NT2/D1 (cell line): ENCODE results near the gene SYF2.
A peak's percentile ranks its signal among the peaks of the same experiment; 100 is the strongest.
"Not testable (repeated sequence)": the region's sequence is repeated elsewhere in the genome, so short reads cannot be mapped to it uniquely, and the experiment has no call there.

Experiments used
- DNase-seq: peaks from one replicate; pipeline ENCODE4 v3.0.0-alpha.2; 2011; ENCODE audit warnings: low read depth, low spot score
- H3K27me3 ChIP-seq: 2 replicates; pipeline ENCODE4 v1.6.0; 2011; ENCODE audit warnings: mild to moderate bottlenecking; ENCODE audit not compliant: insufficient read length, insufficient read depth
- H3K36me3 ChIP-seq: 2 replicates; pipeline ENCODE4 v1.6.1; 2011; ENCODE audit warnings: mild to moderate bottlenecking, low read length, mixed read lengths; ENCODE audit not compliant: insufficient read depth, insufficient read length
- H3K4me1 ChIP-seq: 2 replicates; pipeline ENCODE4 v1.5.1; 2011; ENCODE audit not compliant: insufficient read depth, insufficient read length
- H3K4me3 ChIP-seq: 2 replicates; pipeline ENCODE4 v1.5.1; 2011; ENCODE audit warnings: low read depth; ENCODE audit not compliant: insufficient read length
- H3K9ac ChIP-seq: 2 replicates; pipeline ENCODE4 v1.6.0; 2011; ENCODE audit warnings: low read depth; ENCODE audit not compliant: insufficient read length
- H3K9me3 ChIP-seq: 2 replicates; pipeline ENCODE4 v1.5.1; 2011; ENCODE audit warnings: mild to moderate bottlenecking, low read length; ENCODE audit not compliant: insufficient read depth
- SUZ12 ChIP-seq: IDR thresholded peaks from 2 replicates; pipeline ENCODE4 v1.6.1; 2011; ENCODE audit not compliant: insufficient read length, insufficient read depth; ENCODE audit errors: extremely low read depth
- YY1 ChIP-seq: IDR thresholded peaks from 2 replicates; pipeline ENCODE4 v1.6.1; 2011; ENCODE audit not compliant: insufficient read length, insufficient read depth
- ZNF274 ChIP-seq: IDR thresholded peaks from 2 replicates; pipeline ENCODE4 v1.6.1; 2011; ENCODE audit warnings: mild to moderate bottlenecking, low read depth, low read length

SYF2 gene

DNA sequence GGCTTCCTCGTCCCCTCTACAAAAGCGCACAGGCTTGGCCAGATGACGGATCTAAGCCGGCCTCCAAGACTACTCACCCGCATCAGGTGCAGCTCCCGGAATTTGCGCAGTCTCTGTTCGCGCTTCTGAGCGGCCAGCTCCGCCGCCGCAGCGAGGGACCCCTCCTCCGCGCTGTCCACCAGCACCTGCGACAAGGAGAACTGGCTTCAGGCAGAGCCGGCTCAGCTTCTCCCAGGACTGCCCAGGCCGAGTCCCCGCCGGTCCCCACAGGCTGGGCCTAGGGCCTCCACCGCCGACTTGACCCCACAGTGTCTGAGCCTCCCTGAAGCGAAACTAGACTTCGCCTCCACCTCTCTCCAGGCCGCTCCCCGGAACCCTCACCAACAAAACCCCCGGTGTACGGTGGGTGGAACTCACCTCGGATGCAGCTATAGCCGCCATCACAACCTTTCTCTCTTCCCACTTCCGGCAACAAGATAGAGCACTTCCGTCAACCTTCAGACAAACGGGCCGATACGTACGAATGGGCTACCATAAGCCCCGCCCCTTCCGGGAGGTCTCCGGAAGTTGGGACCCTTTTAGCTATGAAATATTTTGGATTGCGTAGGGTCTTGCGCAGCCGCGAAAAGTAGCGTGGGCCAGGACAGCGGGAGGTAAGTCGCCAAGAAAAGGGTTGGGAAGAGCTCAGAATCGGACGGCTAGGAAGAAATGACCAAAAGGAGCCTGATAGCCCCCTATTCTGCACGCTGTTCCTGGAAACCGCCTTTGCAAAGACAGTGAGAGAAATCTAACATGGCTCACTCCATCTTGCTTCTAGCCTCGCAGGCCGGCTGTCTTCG lies at the start of gene SYF2:
SYF2 (minus strand) TSS at position 476 of the 839 bp plus-strand sequence; CDS start at position 441, 35 bp downstream.
- Histone ChIP-seq H3K27me3 (no peaks in the 10 kb centered on the region), H3K9me3 (no peaks in the 10 kb centered on the region), H3K36me3 (peaks cover 69% of the 10 kb centered on the region), H3K9ac (peak within 1 kb of the TSS; percentile 99), H3K4me1 (peaks cover 3% of the 10 kb centered on the region), H3K4me3 (peak within 1 kb of the TSS; percentile 97)
- no peak for TF ChIP-seq ZNF274
- TF ChIP-seq YY1: peak; percentile 71
- TF ChIP-seq SUZ12: no peak
- DNase-seq: peak; percentile 96

DNA sequence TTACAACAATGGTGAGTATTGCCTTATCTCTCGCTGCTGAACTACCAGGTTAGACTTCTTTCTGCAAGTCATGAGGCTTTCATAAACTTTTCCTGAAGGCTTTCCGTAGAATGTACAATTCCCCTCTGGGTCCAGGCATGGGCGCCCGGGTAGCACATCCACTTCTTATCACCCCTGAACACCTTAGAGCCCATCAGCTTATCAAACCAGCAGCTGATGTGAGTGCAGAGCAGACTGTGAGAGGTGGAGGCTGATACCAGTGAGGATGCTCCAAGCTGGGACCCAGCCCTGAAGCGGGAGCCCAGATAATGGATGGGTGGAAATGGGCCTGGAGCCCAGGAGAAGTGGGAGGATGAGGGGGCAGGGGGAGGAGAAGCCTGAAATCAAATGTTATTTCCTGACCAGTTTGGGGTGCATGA lies 47.4 kb upstream of the SYF2 start:
- H3K4me1 ChIP-seq, H3K9me3 ChIP-seq, H3K4me3 ChIP-seq, DNase-seq, H3K36me3 ChIP-seq, H3K9ac ChIP-seq, H3K27me3 ChIP-seq: not testable (repeated sequence)

DNA sequence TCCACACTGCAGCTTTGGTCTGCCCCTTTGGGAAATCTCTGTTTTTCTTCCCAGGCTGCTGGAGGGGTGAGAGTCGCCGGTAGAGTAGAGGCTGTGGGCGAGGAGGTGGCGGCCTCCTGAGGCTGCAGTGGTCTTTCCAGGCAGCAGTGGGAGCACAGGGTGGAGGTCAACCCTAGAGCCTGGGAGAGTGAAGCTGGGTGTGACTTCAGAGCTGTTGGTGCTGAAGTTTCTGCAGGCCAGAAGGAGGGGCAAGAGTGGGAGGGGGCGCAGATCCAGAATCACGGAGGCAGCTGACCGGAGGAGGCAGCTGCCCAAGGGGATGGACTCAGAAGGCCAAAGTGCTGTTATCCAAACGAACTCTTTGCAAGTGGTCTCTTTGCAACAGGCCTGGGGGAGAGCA lies 46.5 kb upstream of the SYF2 start:
- not testable (repeated sequence) for DNase-seq, H3K9me3 ChIP-seq, H3K27me3 ChIP-seq, H3K36me3 ChIP-seq, H3K9ac ChIP-seq, H3K4me3 ChIP-seq, H3K4me1 ChIP-seq

DNA sequence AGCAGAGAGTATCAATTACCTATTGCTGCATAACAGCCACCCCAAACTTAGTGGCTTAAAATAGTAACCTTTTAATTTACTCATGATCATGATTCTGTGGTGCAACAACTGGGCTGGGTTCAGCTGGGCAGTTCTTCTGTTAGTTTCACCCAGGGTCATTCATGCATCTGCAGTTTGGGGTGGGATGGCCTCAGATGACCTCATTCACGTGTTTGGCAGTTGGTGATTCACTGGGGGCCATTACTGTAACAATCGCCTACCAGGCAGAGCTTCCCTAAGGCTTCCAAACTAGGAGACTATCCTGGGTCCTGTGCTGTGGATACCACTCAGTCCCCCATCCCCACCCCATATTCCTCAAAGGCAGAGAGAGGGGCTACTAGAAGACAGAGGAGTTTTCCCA lies 46.1 kb upstream of the SYF2 start:
- H3K9ac ChIP-seq, H3K9me3 ChIP-seq, H3K36me3 ChIP-seq, H3K4me3 ChIP-seq, H3K27me3 ChIP-seq, H3K4me1 ChIP-seq, DNase-seq: not testable (repeated sequence)

DNA sequence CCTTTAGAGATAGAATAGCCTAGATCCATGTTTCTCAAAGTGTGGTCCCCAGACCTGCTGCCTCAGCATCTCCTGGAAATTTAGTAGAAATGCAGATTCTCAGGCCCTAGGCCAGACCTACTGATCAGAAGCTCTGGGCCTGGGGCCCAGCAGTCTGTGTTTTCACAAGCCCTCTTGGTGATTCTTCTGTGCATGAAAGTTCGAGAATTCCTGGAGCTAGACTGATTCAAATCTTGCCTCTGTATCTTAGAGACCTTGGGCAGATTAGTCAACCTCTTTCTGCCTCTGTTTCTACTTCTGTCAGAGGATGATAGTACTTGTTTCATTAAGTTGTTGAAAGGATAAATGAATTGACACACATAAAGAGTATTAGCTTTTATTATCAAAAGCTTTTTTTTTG lies 45.0 kb upstream of the SYF2 start:
- H3K9ac ChIP-seq, H3K36me3 ChIP-seq, H3K4me1 ChIP-seq, H3K4me3 ChIP-seq, DNase-seq, H3K27me3 ChIP-seq, H3K9me3 ChIP-seq: not testable (repeated sequence)

DNA sequence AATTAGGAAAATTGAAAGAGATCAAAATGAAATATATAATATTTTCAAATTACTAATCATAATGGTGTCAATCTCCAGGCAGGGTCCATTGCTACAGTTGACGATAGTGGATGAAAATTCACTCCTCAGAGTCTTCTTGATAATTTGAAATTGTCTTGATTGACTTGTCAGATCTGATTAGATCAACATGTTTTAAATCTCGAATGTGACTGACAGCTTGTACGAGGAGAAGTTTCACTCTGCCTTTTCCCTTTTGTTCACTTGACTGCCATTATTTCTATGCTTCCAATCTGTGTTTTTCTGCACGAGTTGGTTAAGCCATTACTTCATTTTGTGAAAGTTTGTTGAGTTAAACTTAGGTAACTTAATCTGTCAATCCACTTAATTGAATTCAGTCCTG lies 43.3 kb upstream of the SYF2 start:
- H3K9ac ChIP-seq, H3K9me3 ChIP-seq, DNase-seq, H3K4me1 ChIP-seq, H3K27me3 ChIP-seq, H3K36me3 ChIP-seq, H3K4me3 ChIP-seq: not testable (repeated sequence)

DNA sequence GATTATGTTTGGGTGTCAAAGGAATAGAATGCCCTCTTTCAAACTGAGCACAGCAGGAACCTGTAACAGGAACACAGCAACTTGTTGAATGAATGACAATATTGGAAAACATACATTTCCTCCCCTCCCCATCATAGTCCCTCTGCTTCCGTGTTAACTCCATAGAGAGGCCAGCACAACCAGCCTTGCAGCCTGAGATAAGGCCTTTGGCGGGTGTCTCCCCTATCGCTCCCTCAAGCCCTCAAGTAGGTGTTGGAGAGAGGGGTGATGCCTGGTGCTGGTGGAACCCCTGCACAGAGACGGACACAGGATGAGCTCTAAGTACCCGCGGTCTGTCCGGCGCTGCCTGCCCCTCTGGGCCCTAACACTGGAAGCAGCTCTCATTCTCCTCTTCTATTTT lies 39.9 kb upstream of the SYF2 start, which contains the start of gene RHD:
RHD (plus strand) TSS at position 272 of the 400 bp plus-strand sequence; CDS start at position 311, 39 bp downstream.
- not testable (repeated sequence) for H3K27me3 ChIP-seq, H3K9ac ChIP-seq, H3K4me1 ChIP-seq, H3K36me3 ChIP-seq, DNase-seq, H3K4me3 ChIP-seq, H3K9me3 ChIP-seq

DNA sequence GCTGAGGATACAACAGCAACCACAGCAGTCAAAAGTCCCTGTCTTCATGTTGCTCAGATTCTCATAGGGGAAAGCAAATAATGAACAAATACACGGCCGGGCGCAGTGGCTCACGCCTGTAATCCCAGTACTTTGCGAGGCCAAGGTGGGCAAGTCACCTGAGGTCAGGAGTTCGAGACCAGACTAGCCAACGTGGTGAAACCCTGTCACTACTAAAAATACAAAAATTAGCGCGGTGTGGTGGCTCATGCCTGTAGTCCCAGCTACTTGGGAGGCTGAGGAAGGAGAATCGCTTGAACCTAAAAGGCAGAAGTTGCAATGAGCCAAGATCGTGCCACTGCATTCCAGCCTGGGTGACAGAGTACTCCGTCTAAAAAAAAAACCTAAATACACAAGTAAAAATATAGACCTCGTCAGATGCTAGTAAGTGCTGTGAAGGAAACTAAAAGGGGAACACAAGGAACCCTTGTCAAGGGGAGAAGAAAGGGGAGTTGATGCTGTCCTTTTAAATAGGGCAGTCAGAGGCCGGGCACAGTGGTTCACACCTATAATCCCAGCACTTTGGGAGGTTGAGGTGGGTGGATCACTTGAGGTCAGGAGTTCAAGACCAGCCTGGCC lies 36.0 kb upstream of the SYF2 start:
- Histone ChIP-seq H3K4me3 (peak overlapping the region; percentile 30), H3K9ac (peak overlapping the region; percentile 70)
- H3K36me3 ChIP-seq, DNase-seq, H3K27me3 ChIP-seq, H3K4me1 ChIP-seq, H3K9me3 ChIP-seq: not testable (repeated sequence)

DNA sequence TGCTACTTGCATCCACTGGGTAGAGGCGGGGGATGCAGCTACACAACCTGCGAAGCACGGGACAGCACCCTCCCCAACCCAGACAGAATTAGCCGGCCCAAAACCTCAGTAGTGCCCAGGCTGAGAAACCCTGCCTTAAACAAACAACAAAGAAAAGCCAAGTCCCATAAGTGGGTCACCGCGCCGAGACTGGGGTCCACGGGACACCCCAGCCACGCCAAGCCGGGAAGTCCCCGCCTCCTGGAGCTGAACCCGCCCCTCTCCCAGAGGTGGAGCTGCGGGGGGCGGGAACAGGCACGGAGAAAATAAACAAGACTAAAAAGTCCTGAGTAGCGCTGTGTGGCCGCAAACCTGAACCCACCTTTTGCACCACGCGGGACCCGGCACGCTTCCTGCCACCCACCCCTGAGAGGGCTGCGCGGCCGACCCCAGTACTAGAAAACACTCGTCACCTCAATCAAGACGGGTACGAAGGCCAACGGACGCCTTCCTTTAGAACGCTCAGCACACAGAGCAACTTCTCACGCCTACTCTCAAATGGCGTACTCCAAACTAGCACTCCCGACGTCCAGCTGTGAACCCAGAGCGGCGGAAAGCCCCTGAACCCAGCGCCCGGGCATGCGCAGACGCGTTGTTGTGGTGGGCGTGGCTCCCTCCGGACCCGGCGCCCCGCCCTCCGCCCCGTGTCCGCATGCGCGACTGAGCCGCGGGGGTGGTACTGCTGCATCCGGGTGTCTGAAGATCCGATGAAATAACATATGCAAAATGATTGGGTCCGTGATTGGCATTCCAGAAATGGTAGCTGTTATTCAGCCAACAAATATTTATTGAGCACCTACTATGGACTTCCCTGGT lies 35.2 kb upstream of the SYF2 start:
- Histone ChIP-seq H3K4me3 (peak overlapping the region; percentile 58), H3K9ac (peak overlapping the region; percentile 72)
- H3K4me1 ChIP-seq, H3K36me3 ChIP-seq, H3K9me3 ChIP-seq, H3K27me3 ChIP-seq: not testable (repeated sequence)
- peak; percentile 68 for DNase-seq

DNA sequence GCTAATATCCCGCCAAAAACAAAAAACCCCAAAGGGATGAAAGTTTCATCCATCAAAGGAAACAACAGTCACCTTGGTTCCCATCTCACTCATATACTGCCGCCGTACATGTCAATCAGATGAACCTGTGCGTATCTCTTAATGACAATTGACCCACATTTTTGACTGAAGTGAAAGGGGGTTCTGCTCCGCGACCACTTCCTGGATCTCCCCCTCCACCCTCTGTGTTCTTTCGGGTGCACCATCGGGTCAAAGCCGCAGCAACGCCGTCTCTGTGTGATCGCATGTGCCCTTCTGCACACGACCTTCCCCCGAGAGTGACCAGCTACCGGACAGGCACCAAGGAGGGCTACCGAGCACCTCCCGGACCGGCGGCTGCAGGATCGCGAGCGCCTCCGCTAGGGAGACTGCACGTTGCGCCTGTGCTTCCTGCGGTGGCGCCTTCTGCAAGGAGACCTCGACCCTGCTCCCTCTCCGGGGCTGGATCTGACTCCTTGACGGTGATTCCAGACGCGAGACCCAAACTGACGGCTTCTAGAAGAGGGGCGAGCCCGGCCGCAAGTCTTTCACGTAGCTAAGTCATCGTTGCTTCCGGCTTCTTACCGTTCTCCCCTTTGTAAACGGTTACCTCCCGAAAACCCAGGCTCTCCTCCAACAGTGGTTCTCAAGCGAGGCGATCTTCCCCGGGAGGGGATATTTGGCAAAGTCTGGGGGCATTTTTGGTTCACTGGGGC lies 34.4 kb upstream of the SYF2 start:
- H3K9ac ChIP-seq: peak overlapping the region; percentile 84
- H3K36me3 ChIP-seq: peaks cover 11% of the 10 kb centered on the region
- DNase-seq, H3K9me3 ChIP-seq, H3K27me3 ChIP-seq, H3K4me1 ChIP-seq: not testable (repeated sequence)
- H3K4me3 ChIP-seq: peak overlapping the region; percentile 72
